ENCODE measurements around the gene FHOD3. TPM values are rescaled to one million over a fixed set of nuclear protein-coding genes. Genes with fewer than 3 reads are reported as not detected.

Gene FHOD3
- total RNA-seq, 2 experiments from 2014 or later: not detected

GRCh38 chr18:36381075-36381474 is 83.6 kb downstream of the FHOD3 start:
- ATAC-seq (no peak), DNase-seq (no peak)
- Mint-ChIP-seq H3K4me3 (no peak overlapping the region), H3K27me3 (peaks cover 4% of the 10 kb centered on the region), H3K36me3 (ENCODE audit: low read depth) (no peaks in the 10 kb centered on the region), H3K4me1 (ENCODE audit: low read depth) (no peaks in the 10 kb centered on the region), H3K27ac (no peak overlapping the region), H3K9me3 (no peaks in the 10 kb centered on the region)
- no peak for TF ChIP-seq CTCF (IDR thresholded peaks at IDR 0.05)
- CTCF ChIA-PET: no interaction called here
- intact Hi-C loops (cut with micrococcal nuclease): no loop called here
- POLR2A ChIA-PET: no interaction called here

- Mint-ChIP-seq H3K4me3 (no peak overlapping the region), H3K36me3 (ENCODE audit: low read depth) (no peaks in the 10 kb centered on the region), H3K27me3 (peaks cover 1% of the 10 kb centered on the region), H3K9me3 (no peaks in the 10 kb centered on the region), H3K4me1 (ENCODE audit: low read depth) (no peaks in the 10 kb centered on the region), H3K27ac (no peak overlapping the region)
- ChIA-PET CTCF (interaction anchor here (0.8 kb wide), 1 partner anchor 23 kb away, joined by 3 read pairs; no protein-coding TSS in a partner anchor), POLR2A (no interaction called here)
- DNase-seq (no peak), ATAC-seq (no peak)
- TF ChIP-seq CTCF (IDR thresholded peaks at IDR 0.05): no peak
- intact Hi-C loops (cut with micrococcal nuclease): no loop called here
These were observed 85.3 kb downstream of the FHOD3 start for GRCh38 chr18:36382854-36383253.

GRCh38 chr18:36386150-36386920 is 88.8 kb downstream of the FHOD3 start:
- no peak overlapping the region for H3K4me3 Mint-ChIP-seq
- intact Hi-C loops (cut with micrococcal nuclease): no loop called here
- no peaks in the 10 kb centered on the region for H3K4me1 Mint-ChIP-seq (ENCODE audit: low read depth)
- no peaks in the 10 kb centered on the region for H3K27me3 Mint-ChIP-seq
- no peak for ATAC-seq
- no peaks in the 10 kb centered on the region for H3K36me3 Mint-ChIP-seq (ENCODE audit: low read depth)
- no peak overlapping the region for H3K27ac Mint-ChIP-seq
- CTCF ChIA-PET: no interaction called here
- POLR2A ChIA-PET: no interaction called here
- H3K9me3 Mint-ChIP-seq: no peaks in the 10 kb centered on the region
- no peak for DNase-seq
- no peak for TF ChIP-seq CTCF (IDR thresholded peaks at IDR 0.05)

GRCh38 chr18:36387310-36387709 is 89.8 kb downstream of the FHOD3 start:
- no peak for TF ChIP-seq CTCF (IDR thresholded peaks at IDR 0.05)
- Mint-ChIP-seq H3K4me3 (no peak overlapping the region), H3K27ac (no peak overlapping the region), H3K27me3 (no peaks in the 10 kb centered on the region), H3K4me1 (ENCODE audit: low read depth) (no peaks in the 10 kb centered on the region), H3K36me3 (ENCODE audit: low read depth) (no peaks in the 10 kb centered on the region), H3K9me3 (no peaks in the 10 kb centered on the region)
- ATAC-seq (no peak), DNase-seq (no peak)
- CTCF ChIA-PET: no interaction called here
- intact Hi-C loops (cut with micrococcal nuclease): no loop called here
- POLR2A ChIA-PET: no interaction called here

GRCh38 chr18:36388310-36388709 is 90.8 kb downstream of the FHOD3 start:
- Mint-ChIP-seq H3K9me3 (no peaks in the 10 kb centered on the region), H3K27me3 (no peaks in the 10 kb centered on the region), H3K27ac (no peak overlapping the region), H3K4me1 (ENCODE audit: low read depth) (no peaks in the 10 kb centered on the region), H3K4me3 (no peak overlapping the region), H3K36me3 (ENCODE audit: low read depth) (no peaks in the 10 kb centered on the region)
- CTCF ChIA-PET: no interaction called here
- intact Hi-C loops (cut with micrococcal nuclease): no loop called here
- no peak for DNase-seq
- ATAC-seq: no peak
- no peak for TF ChIP-seq CTCF (IDR thresholded peaks at IDR 0.05)
- POLR2A ChIA-PET: no interaction called here
